ENCODE results near the gene ZDHHC9. TPM values are rescaled to one million over a fixed set of nuclear protein-coding genes. Genes with fewer than 3 reads are reported as not detected.

ZDHHC9 gene
- total RNA-seq, 4 donors from 2014 or later = 5.4 to 17.1 (median 14.4) TPM

DNA sequence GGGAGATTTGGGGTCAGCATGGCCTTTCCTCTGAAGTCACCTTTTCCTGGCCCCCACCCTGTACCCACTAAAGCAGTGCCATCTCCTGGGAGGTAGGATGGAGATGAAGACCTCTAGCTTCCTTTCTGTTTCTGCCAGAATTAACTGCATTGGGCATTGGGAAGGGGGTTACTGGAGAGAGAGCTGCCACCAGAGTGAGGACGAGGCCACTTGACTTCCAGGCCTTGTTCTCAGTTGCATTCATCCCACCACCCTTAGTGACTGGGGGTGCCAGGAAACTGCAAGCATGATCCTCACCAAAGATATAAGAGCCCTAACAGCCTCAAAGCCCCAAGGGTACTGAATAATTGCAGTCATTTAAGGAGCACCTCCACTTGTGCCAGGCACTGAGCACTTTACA, 48.1 kb downstream of the ZDHHC9 start:
- no peaks in the 10 kb centered on the region for H3K27me3 ChIP-seq
- H3K27ac ChIP-seq = no peak overlapping the region
- H3K4me3 ChIP-seq = no peak overlapping the region
- H3K4me1 ChIP-seq = no peaks in the 10 kb centered on the region
- TF ChIP-seq POLR2AphosphoS5 (IDR thresholded peaks at IDR 0.05) (no peak), EP300 (IDR thresholded peaks at IDR 0.05) (no peak), POLR2A (IDR thresholded peaks at IDR 0.05) (no peak)
- TF ChIP-seq, protein P1, sequence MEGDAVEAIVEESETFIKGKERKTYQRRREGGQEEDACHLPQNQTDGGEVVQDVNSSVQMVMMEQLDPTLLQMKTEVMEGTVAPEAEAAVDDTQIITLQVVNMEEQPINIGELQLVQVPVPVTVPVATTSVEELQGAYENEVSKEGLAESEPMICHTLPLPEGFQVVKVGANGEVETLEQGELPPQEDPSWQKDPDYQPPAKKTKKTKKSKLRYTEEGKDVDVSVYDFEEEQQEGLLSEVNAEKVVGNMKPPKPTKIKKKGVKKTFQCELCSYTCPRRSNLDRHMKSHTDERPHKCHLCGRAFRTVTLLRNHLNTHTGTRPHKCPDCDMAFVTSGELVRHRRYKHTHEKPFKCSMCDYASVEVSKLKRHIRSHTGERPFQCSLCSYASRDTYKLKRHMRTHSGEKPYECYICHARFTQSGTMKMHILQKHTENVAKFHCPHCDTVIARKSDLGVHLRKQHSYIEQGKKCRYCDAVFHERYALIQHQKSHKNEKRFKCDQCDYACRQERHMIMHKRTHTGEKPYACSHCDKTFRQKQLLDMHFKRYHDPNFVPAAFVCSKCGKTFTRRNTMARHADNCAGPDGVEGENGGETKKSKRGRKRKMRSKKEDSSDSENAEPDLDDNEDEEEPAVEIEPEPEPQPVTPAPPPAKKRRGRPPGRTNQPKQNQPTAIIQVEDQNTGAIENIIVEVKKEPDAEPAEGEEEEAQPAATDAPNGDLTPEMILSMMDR (IDR thresholded peaks at IDR 0.05) = no peak
- H3K36me3 ChIP-seq = peaks cover 0 to 5% of the 10 kb centered on the region in 2 donors
- no peaks in the 10 kb centered on the region for H3K9me3 ChIP-seq
- ATAC-seq = no peak
- WGBS, 2 donors (ENCODE audit: low coverage in 1 of 2) = no CpG with 5 or more reads among the region's 1 CpG

DNA sequence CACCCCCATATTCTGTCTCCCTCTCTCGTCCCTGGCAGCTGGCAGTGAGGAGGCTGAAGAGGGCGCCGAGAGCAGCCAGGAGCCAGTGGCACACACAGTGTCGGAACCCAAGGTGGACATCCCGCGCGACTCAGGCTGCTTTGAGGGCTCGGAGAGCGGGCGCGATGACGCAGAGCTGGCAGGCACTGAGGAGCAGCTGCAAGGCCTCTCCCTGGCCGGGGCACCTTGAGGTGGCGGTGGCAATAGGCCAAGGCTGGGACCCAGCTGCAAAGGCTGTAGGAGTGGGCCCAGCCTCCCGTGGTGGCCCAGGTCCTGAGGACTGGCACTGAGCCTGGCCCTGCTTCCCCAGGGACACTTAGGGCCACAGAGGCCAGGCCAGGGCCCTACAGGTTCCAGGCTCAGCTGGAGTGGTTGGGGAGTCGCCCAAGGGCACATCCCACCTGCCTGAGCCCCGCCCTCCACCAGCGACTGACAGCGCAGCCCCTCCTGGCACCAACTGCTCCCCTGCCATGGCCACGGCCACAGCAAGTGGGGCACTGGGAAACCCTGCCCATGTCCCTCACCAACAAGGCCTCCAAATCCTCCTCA, 50.0 kb downstream of the ZDHHC9 start:
- no peak for TF ChIP-seq EP300 (IDR thresholded peaks at IDR 0.05)
- Histone ChIP-seq H3K9me3 (no peaks in the 10 kb centered on the region), H3K36me3 (peaks cover 0 to 5% of the 10 kb centered on the region in 2 donors), H3K4me1 (no peaks in the 10 kb centered on the region), H3K4me3 (no peak overlapping the region), H3K27me3 (no peaks in the 10 kb centered on the region), H3K27ac (no peak overlapping the region)
- 98% methylated on average over 9 of the region's 20 CpGs; no CpG with 5 or more reads in 1 of the 2 donors for WGBS, 2 donors (ENCODE audit: low coverage in 1 of 2)
- ATAC-seq = no peak

DNA sequence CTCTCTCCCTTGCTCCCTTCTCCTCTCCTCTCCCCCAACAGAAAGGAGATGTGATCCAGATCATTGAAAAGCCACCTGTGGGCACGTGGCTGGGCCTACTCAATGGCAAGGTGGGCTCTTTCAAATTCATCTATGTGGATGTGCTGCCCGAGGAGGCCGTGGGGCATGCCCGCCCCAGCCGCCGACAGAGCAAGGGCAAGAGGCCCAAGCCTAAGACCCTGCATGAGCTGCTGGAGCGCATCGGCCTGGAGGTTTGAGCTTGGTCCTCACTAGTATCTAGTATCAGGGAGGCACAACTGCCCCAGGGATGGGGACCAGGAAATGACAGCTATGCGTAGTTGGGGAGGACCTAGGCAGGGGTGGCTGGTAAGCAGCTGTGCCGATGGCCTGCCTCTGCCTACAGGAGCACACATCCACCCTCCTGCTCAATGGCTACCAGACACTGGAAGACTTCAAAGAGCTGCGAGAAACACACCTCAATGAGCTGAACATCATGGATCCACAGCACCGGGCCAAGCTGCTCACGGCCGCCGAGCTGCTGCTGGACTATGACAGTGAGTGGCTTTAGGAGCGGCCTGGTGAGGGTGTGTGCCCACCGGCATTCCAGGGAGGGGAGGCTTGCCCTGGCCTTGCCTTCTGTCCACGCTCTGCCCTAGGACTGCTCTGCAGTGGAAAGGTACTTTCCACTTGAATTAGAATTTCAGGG, 50.9 kb downstream of the ZDHHC9 start:
- Histone ChIP-seq H3K4me1 (no peaks in the 10 kb centered on the region), H3K27me3 (no peaks in the 10 kb centered on the region), H3K27ac (no peak overlapping the region), H3K36me3 (no peaks in the 10 kb centered on the region), H3K4me3 (no peak overlapping the region), H3K9me3 (no peaks in the 10 kb centered on the region)
- 100% methylated on average over 2 of the region's 18 CpGs; no CpG with 5 or more reads in 1 of the 2 donors for WGBS, 2 donors (ENCODE audit: low coverage in 1 of 2)
- TF ChIP-seq EP300 (IDR thresholded peaks at IDR 0.05) = no peak
- no peak for TF ChIP-seq POLR2A (IDR thresholded peaks at IDR 0.05)
- no peak for TF ChIP-seq POLR2AphosphoS5 (IDR thresholded peaks at IDR 0.05)
- TF ChIP-seq, protein P1 (IDR thresholded peaks at IDR 0.05) = no peak
- ATAC-seq = no peak

DNA sequence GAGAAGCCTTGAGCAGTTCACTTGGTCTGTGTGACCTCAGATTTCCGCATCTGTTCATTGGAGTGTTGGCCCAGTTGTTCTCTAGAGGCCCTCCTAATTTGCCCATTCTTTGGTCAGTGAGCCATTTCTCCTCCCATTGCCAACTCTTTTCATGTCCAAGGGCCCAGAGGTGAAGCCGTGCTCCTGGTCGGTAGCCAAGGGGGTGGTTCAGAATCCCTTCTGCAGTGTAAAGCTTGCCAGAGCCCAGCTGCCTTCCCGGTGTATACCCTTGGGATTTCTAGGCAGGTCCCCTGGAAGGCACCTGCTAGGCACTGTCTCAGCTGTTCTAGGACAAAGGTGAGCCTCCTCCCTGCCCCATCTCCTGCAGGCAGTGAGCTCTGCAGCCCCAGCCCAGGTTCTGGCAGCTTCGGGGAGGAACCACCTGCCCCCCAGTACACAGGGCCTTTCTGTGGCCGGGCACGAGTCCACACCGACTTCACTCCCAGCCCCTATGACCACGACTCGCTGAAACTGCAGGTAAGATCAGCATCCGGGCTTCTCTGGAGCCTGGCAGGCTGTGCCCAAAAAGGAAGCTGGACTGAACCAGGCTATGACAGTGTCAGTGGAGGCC, 51.6 kb downstream of the ZDHHC9 start:
- TF ChIP-seq EP300 (IDR thresholded peaks at IDR 0.05) (no peak), POLR2A (IDR thresholded peaks at IDR 0.05) (no peak), POLR2AphosphoS5 (IDR thresholded peaks at IDR 0.05) (no peak)
- TF ChIP-seq, protein P1 (IDR thresholded peaks at IDR 0.05) = no peak
- Histone ChIP-seq H3K36me3 (no peaks in the 10 kb centered on the region), H3K4me3 (no peak overlapping the region), H3K27ac (no peak overlapping the region), H3K27me3 (no peaks in the 10 kb centered on the region), H3K4me1 (no peaks in the 10 kb centered on the region), H3K9me3 (no peaks in the 10 kb centered on the region)
- WGBS, 2 donors (ENCODE audit: low coverage in 1 of 2) = 50 to 90% methylated on average over 1 to 2 of the region's 11 CpGs
- no peak for ATAC-seq

DNA sequence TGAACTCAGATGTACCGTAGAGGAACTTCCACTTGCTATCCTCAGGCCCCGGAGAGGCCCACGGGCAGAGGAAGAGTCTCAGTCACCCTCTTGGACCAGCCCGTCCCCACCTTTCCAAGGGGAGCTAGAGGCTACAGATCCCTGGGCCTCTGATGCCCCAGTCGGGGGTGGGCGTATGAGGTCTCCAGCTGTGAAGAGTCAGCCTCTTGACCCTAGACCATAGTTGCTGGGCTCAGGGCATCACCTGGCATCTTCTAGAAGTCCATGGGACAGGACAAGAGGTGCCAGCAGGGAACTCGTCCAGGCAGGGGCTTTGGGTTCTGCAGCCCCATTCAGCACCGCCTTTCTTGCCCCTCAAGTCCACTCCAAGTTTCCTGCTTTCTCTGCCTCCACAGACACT, 52.4 kb downstream of the ZDHHC9 start:
- ATAC-seq = no peak
- Histone ChIP-seq H3K36me3 (no peaks in the 10 kb centered on the region), H3K27ac (no peak overlapping the region), H3K27me3 (no peaks in the 10 kb centered on the region), H3K4me3 (no peak overlapping the region), H3K9me3 (no peaks in the 10 kb centered on the region), H3K4me1 (no peaks in the 10 kb centered on the region)
- 80% methylated on average over 1 of the region's 8 CpGs; no CpG with 5 or more reads in 1 of the 2 donors for WGBS, 2 donors (ENCODE audit: low coverage in 1 of 2)
- TF ChIP-seq POLR2A (IDR thresholded peaks at IDR 0.05) (no peak), POLR2AphosphoS5 (IDR thresholded peaks at IDR 0.05) (no peak), EP300 (IDR thresholded peaks at IDR 0.05) (no peak)
- TF ChIP-seq, protein P1 (IDR thresholded peaks at IDR 0.05) = no peak
